GM12878 (cell line): ENCODE results near the gene HOXD13. TPM values are rescaled to one million over a fixed set of nuclear protein-coding genes. Genes with fewer than 3 reads are reported as not detected.

ENCODE experiments used
- ATAC-seq: fragments of 200-7000 bp; cut with Tn5 transposase; 3 replicates; pipeline ENCODE4 v1.9.1; 2020; ENCODE audit warnings: mild to moderate bottlenecking, moderate library complexity
- BruUV-seq: library from RNA; stranded (reverse); fragments of 400-500 nt; replicated peaks from 2 replicates; lab custom pipeline; 2021; lab: Mats Ljungman, UMichigan
- CTCF ChIA-PET: fragments of 300-600 bp; sonication (Branson Sonifier 250); formaldehyde crosslinking; extraction: SDS; loops from one replicate; lab custom pipeline; 2021; ENCODE audit warnings: inconsistent platforms; lab: Yijun Ruan, JAX
- POLR2A ChIA-PET: fragments of 350-600 bp; formaldehyde crosslinking; extraction: SDS; loops from one replicate; lab custom pipeline; 2021; ENCODE audit warnings: inconsistent platforms; lab: Charles Lee
- RAD21 ChIA-PET: fragments of 300-600 bp; sonication (Branson Sonifier 250); formaldehyde crosslinking; loops from one replicate; lab custom pipeline; 2023; ENCODE audit warnings: antibody characterized with exemption; ENCODE audit not compliant: unreplicated experiment; lab: Charles Lee
- SMC1A ChIA-PET: fragments of 300-600 bp; sonication (Branson Sonifier 250); formaldehyde crosslinking; loops from one replicate; lab custom pipeline; 2023; ENCODE audit not compliant: unreplicated experiment, uncharacterized antibody; lab: Charles Lee
- DNase-seq: peaks from one replicate; pipeline ENCODE4 v3.0.0-alpha.2; 2011; ENCODE audit warnings: low read depth, low spot score
- FAIRE-seq: peaks from 3 replicates; lab custom pipeline; 2011; peaks lifted over from hg19 to GRCh38; lab: Jason Lieb, UNC
- H2AFZ ChIP-seq: 2 replicates; pipeline ENCODE4 v1.6.0; 2011; ENCODE audit warnings: low read depth, low read length, control low read depth; ENCODE audit not compliant: control insufficient read depth
- H3K27ac ChIP-seq: 2 replicates; pipeline ENCODE4 v1.5.1; 2011; ENCODE audit warnings: control low read depth; ENCODE audit not compliant: control insufficient read depth, insufficient read depth
- H3K27me3 ChIP-seq, 2 experiments: replicated peaks in 1 of 2; 2 replicates each; pipeline versions ENCODE4 v1.6.0 to v1.6.1; 2011; ENCODE audit warnings: low read length in 1 of 2; ENCODE audit not compliant: control insufficient read depth in 2 of 2, insufficient read depth in 2 of 2
- H3K36me3 ChIP-seq, 2 experiments: 2 replicates each; pipeline ENCODE4 v1.5.1; 2011; ENCODE audit warnings: low read length in 1 of 2; ENCODE audit not compliant: control insufficient read depth in 2 of 2, insufficient read depth in 2 of 2
- H3K4me1 ChIP-seq: 2 replicates; pipeline ENCODE4 v1.6.1; 2011; ENCODE audit warnings: mild to moderate bottlenecking, low read length, moderate library complexity, mixed read lengths; ENCODE audit not compliant: control insufficient read depth, insufficient read depth
- H3K4me2 ChIP-seq: 2 replicates; pipeline ENCODE4 v1.6.0; 2011; ENCODE audit warnings: control low read depth; ENCODE audit not compliant: control insufficient read depth, insufficient read depth
- H3K4me3 ChIP-seq: fragments of 200-600 bp; sonication (generic); 2 replicates; pipeline ENCODE4 v1.5.1; 2016
- H3K79me2 ChIP-seq: 2 replicates; pipeline ENCODE4 v1.6.0; 2011; ENCODE audit warnings: low read length; ENCODE audit not compliant: control insufficient read depth, insufficient read depth
- H3K9ac ChIP-seq: 2 replicates; pipeline ENCODE4 v1.8.0; 2011; ENCODE audit warnings: low read length, control low read depth, mixed read lengths; ENCODE audit not compliant: control insufficient read depth, insufficient read depth
- H3K9me3 ChIP-seq: replicated peaks from 3 replicates; pipeline ENCODE4 v1.5.1; 2011; ENCODE audit warnings: mild to moderate bottlenecking, low read length; ENCODE audit not compliant: control insufficient read depth, insufficient read depth
- H4K20me1 ChIP-seq: 2 replicates; pipeline ENCODE4 v1.6.0; 2011; ENCODE audit not compliant: control insufficient read depth, insufficient read depth
- BMI1 ChIP-seq: fragments of 450-650 bp; IDR thresholded peaks from 2 replicates; pipeline ENCODE4 v1.6.1; 2016; ENCODE audit warnings: mild to moderate bottlenecking, moderate library complexity, borderline replicate concordance
- RUNX3 ChIP-seq: IDR thresholded peaks from 2 replicates; pipeline ENCODE4 v1.6.1; 2012; ENCODE audit warnings: low read length, inconsistent platforms
- SRF ChIP-seq, 2 experiments: IDR thresholded peaks; 2 replicates each; pipeline ENCODE4 v1.6.1; 2011; ENCODE audit warnings: low read depth in 2 of 2, low read length in 2 of 2, mild to moderate bottlenecking in 1 of 2, moderate library complexity in 1 of 2
- WGBS: methylation state at CpG from one replicate; pipeline ENCODE4 v1.1.6; 2016; ENCODE audit warnings: low lambda C conversion rate; ENCODE audit not compliant: insufficient replicate concordance, insufficient coverage; ENCODE audit errors: missing lambda C conversion rate; 5-methylcytosine and 5-hydroxymethylcytosine counted together
- in situ Hi-C: fragments of 300-500 bp; cut with MboI; formaldehyde crosslinking; loops from 9 replicates; pipeline ENCODE4 v1.14.3; 2018; ENCODE audit warnings: mixed read lengths
- intact Hi-C: fragments of 100-400 bp; cut with micrococcal nuclease; formaldehyde crosslinking; loops from one replicate; pipeline ENCODE4 v1.14.2; 2022; ENCODE audit not compliant: unreplicated experiment
- polyA plus RNA-seq, 11 experiments: library from polyadenylated mRNA; depleted of rRNA in 4 of 11; unstranded in 6 of 11; stranded (reverse) in 5 of 11; fragments of >200 nt; fragmentation: Nextera tagmentation in 4 of 11; fragmentation: Illumina TruSeq in 1 of 11; extraction: Ambion mirVana in 4 of 11; extraction: Trizol in 1 of 11; gene quantifications; 1 replicate in 1 of 11; 2 replicates in 10 of 11; pipeline versions ENCODE4 v1.2.1 to v1.2.3, GENCODE V29; 2011 to 2016; ENCODE audit warnings: inconsistent platforms in 2 of 11, missing spikeins in 2 of 11, low read depth in 1 of 11
- total RNA-seq, 4 experiments: library from RNA; depleted of rRNA in 3 of 4; stranded (reverse); fragments of >200 nt in 3 of 4; fragmentation: Illumina TruSeq in 1 of 4; extraction: Trizol in 1 of 4; gene quantifications; 2 replicates each; pipeline versions ENCODE4 v1.2.1 to v1.2.3, GENCODE V29; 2013 to 2021
- TF ChIP-seq, protein P1 (sequence below): IDR thresholded peaks from 2 replicates; pipeline ENCODE4 v1.6.1; 2011; ENCODE audit warnings: low read depth, mild to moderate bottlenecking, low read length, moderate library complexity, borderline replicate concordance; ENCODE audit errors: extremely low read depth

HOXD13 gene
- total and polyA plus RNA-seq, 10 of the 15 experiments (the other 5 are each of a cell fraction or from before 2014, with no cell fraction given): not detected

GRCh38 chr2:176136374-176137251 is 44.1 kb downstream of the HOXD13 start (continued):
- no peak for TF ChIP-seq SRF (IDR thresholded peaks at IDR 0.05; ENCODE audit: low read depth in 2 of 2, low read length in 2 of 2)
- TF ChIP-seq BMI1: 0 out of 2 replicates have a peak, but pooled peaks have one; percentile 4

- intact Hi-C loops: no loop called here
- POLR2A ChIA-PET: no interaction called here
- in situ Hi-C loops: loop anchor here (25.0 kb wide), 1 partner anchor 1200 kb away; no protein-coding TSS in a partner anchor
Measured at GRCh38 chr2:176137252-176137580, 44.7 kb downstream of the HOXD13 start.

More at GRCh38 chr2:176137252-176137580, 44.7 kb downstream of the HOXD13 start:
- Histone ChIP-seq H3K27ac (no peak overlapping the region), H3K4me2 (no peak overlapping the region), H3K36me3 (no peaks in the 10 kb centered on the region), H3K4me1 (no peaks in the 10 kb centered on the region), H3K9me3 (no peaks in the 10 kb centered on the region; the same call in 2 of the 3 replicates), H2AFZ (no peak overlapping the region), H3K9ac (no peak overlapping the region), H3K27me3 (peaks cover 5 to 16% of the 10 kb centered on the region in 2 experiments), H4K20me1 (no peaks in the 10 kb centered on the region), H3K4me3 (no peak overlapping the region), H3K79me2 (no peaks in the 10 kb centered on the region)
- ChIA-PET SMC1A (interaction anchor here (1.0 to 5.3 kb wide), 2 partner anchors 317 to 416 kb away, joined by 3 to 58 read pairs; no protein-coding TSS in a partner anchor), RAD21 (interaction anchor here (2.3 kb wide), 1 partner anchor 417 kb away, joined by 11 read pairs; no protein-coding TSS in a partner anchor), CTCF (interaction anchor here (0.9 kb wide), 2 partner anchors 318 to 417 kb away, joined by 3 to 4 read pairs; no protein-coding TSS in a partner anchor)
- BruUV-seq: no TSS peak
- ATAC-seq (no peak), FAIRE-seq (no peak), DNase-seq (no peak)
- 0% methylated on average over 2 of the region's 2 CpGs for WGBS
- TF ChIP-seq RUNX3: 0 out of 2 replicates have a peak, but pooled peaks have one; percentile 15
- TF ChIP-seq, protein P1, sequence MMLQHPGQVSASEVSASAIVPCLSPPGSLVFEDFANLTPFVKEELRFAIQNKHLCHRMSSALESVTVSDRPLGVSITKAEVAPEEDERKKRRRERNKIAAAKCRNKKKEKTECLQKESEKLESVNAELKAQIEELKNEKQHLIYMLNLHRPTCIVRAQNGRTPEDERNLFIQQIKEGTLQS: no peak
